Measurements from ENCODE around the gene PKP4. TPM values are rescaled to one million over a fixed set of nuclear protein-coding genes. Genes with fewer than 3 reads are reported as not detected.

Gene PKP4
- total RNA-seq, 1 experiment from 2014 or later: 67.7 TPM

DNA sequence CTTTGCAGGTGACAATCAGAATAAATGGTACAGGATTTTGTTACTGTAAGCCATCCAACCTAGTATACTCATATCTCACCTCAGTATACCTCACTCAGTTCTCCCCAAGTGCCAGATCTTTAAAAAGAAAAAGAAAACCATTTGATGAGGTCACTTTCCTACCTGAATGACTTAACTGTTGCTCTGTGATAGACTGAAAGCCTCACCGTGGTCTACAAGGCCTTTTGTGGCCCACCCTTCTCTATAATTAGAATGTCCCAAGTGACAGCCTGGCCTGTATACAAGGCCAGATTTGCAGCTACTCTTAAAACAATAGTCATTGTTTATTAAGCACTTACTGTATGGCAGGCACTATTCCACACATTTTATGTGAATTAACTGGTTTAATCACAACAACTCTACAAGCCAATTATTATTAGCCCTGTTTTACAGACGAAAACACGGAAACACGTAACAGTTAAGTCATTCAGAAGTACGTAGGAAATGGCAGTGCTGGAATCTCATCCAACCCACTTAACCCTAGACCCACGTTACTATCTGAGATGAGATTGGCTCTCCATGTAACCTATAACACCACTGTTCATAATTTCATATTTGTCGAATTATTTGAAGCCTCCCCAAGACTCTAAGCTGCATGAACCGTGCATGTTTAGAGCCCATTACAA lies 28.3 kb downstream of the PKP4 start:
- no peaks in the 10 kb centered on the region for H3K27me3 ChIP-seq (replicated peaks; ENCODE audit: insufficient read depth, low read depth, low read length, poor library complexity)
- no peak overlapping the region for H3K27ac ChIP-seq (ENCODE audit: low read depth, low read length, poor library complexity, severe bottlenecking)
- peaks cover 58% of the 10 kb centered on the region for H3K4me1 ChIP-seq (ENCODE audit: insufficient read depth, low read length, poor library complexity, severe bottlenecking)
- BruUV-seq (replicated peaks): no TSS peak
- TF ChIP-seq EZH2 (IDR thresholded peaks at IDR 0.05; ENCODE audit: borderline replicate concordance, low read depth, low read length, poor library complexity, severe bottlenecking): no peak
- TF ChIP-seq, protein P1, sequence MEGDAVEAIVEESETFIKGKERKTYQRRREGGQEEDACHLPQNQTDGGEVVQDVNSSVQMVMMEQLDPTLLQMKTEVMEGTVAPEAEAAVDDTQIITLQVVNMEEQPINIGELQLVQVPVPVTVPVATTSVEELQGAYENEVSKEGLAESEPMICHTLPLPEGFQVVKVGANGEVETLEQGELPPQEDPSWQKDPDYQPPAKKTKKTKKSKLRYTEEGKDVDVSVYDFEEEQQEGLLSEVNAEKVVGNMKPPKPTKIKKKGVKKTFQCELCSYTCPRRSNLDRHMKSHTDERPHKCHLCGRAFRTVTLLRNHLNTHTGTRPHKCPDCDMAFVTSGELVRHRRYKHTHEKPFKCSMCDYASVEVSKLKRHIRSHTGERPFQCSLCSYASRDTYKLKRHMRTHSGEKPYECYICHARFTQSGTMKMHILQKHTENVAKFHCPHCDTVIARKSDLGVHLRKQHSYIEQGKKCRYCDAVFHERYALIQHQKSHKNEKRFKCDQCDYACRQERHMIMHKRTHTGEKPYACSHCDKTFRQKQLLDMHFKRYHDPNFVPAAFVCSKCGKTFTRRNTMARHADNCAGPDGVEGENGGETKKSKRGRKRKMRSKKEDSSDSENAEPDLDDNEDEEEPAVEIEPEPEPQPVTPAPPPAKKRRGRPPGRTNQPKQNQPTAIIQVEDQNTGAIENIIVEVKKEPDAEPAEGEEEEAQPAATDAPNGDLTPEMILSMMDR (conservative IDR thresholded peaks at IDR 0.05; ENCODE audit: low read depth, low read length): no peak
- H3K36me3 ChIP-seq (ENCODE audit: insufficient read depth, low read length, poor library complexity, severe bottlenecking): no peaks in the 10 kb centered on the region
- DNase-seq (ENCODE audit: low spot score): no peak
- no peak overlapping the region for H3K4me3 ChIP-seq (ENCODE audit: low read depth, low read length, poor library complexity, severe bottlenecking)
- intact Hi-C loops (cut with micrococcal nuclease; ENCODE audit: unreplicated experiment): no loop called here
- POLR2A ChIA-PET (ENCODE audit: low non-redundant PET): interaction anchor here (0.6 kb wide), 1 partner anchor 338 kb away, joined by 4 read pairs; no protein-coding TSS in a partner anchor
- no peaks in the 10 kb centered on the region for H3K9me3 ChIP-seq (ENCODE audit: low read depth, low read length, poor library complexity, severe bottlenecking)
- CTCF ChIA-PET: no interaction called here

DNA sequence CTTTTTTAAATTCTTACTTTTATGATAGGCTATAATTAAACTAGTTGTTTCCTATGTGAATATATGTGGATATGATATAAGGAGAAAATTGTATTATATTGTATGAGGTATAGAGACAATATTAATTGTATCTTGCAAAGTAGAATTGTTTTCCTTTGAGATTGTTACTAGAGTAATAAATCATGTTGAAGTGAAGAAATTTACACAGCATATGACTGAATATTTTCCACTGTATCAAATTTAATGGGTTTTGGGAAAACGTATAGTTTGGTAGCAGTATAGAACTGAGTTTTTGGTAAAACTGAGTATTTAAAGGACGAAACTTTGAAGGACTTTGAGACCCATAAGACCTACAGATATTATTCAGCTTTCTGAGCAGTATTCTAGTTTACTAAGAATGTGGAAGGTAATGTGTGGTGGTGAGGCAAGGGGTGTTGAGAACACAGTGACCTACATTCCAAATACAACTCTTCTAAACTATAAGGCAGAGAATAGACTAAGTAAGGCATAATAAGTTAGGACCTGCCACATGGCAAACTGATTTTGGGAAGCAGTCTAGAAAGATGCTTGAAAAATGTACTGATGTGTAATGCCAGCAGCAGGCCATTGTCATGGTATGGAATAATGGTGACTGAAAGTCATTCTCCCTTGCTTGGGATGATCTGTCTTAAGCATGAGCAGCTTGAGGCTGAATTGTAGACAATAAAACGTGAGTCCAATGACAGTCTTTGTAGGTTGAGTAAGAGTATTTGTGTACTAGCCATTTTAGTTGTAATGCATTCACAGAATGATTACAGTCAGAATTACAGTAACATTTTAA lies 29.6 kb downstream of the PKP4 start:
- Histone ChIP-seq H3K4me3 (ENCODE audit: low read depth, low read length, poor library complexity, severe bottlenecking) (no peak overlapping the region), H3K36me3 (ENCODE audit: insufficient read depth, low read length, poor library complexity, severe bottlenecking) (no peaks in the 10 kb centered on the region), H3K4me1 (ENCODE audit: insufficient read depth, low read length, poor library complexity, severe bottlenecking) (peaks cover 69% of the 10 kb centered on the region), H3K27me3 (replicated peaks; ENCODE audit: insufficient read depth, low read depth, low read length, poor library complexity) (no peaks in the 10 kb centered on the region), H3K9me3 (ENCODE audit: low read depth, low read length, poor library complexity, severe bottlenecking) (no peaks in the 10 kb centered on the region), H3K27ac (ENCODE audit: low read depth, low read length, poor library complexity, severe bottlenecking) (no peak overlapping the region)
- ChIA-PET CTCF (no interaction called here), POLR2A (ENCODE audit: low non-redundant PET) (no interaction called here)
- no peak for DNase-seq (ENCODE audit: low spot score)
- no peak for TF ChIP-seq EZH2 (IDR thresholded peaks at IDR 0.05; ENCODE audit: borderline replicate concordance, low read depth, low read length, poor library complexity, severe bottlenecking)
- TF ChIP-seq, protein P1 (conservative IDR thresholded peaks at IDR 0.05; ENCODE audit: low read depth, low read length): no peak
- intact Hi-C loops (cut with micrococcal nuclease; ENCODE audit: unreplicated experiment): no loop called here
- no TSS peak for BruUV-seq (replicated peaks)

DNA sequence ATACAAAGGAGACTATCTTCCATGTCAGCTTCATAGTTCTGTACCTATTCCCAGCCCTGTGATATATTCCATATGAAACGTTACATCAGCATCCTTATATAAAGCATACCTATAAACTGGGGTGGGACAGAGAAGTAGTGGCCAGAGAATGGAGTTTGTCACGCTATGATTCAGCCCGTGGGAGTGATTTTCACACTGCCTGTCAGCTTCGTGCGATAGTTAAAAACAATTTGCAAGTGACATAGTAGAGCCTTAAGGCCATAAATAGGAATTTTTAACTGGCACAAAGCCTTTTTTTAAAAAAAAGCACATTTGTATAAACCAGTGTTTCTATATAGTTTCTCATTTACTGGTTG lies 30.2 kb downstream of the PKP4 start:
- TF ChIP-seq, protein P1 (conservative IDR thresholded peaks at IDR 0.05; ENCODE audit: low read depth, low read length): no peak
- TF ChIP-seq EZH2 (IDR thresholded peaks at IDR 0.05; ENCODE audit: borderline replicate concordance, low read depth, low read length, poor library complexity, severe bottlenecking): no peak
- no peaks in the 10 kb centered on the region for H3K27me3 ChIP-seq (replicated peaks; ENCODE audit: insufficient read depth, low read depth, low read length, poor library complexity)
- no peak for DNase-seq (ENCODE audit: low spot score)
- intact Hi-C loops (cut with micrococcal nuclease; ENCODE audit: unreplicated experiment): no loop called here
- H3K4me1 ChIP-seq (ENCODE audit: insufficient read depth, low read length, poor library complexity, severe bottlenecking): peaks cover 69% of the 10 kb centered on the region
- no peaks in the 10 kb centered on the region for H3K9me3 ChIP-seq (ENCODE audit: low read depth, low read length, poor library complexity, severe bottlenecking)
- ChIA-PET POLR2A (ENCODE audit: low non-redundant PET) (no interaction called here), CTCF (no interaction called here)
- H3K27ac ChIP-seq (ENCODE audit: low read depth, low read length, poor library complexity, severe bottlenecking): peak overlapping the region; percentile 30
- no peaks in the 10 kb centered on the region for H3K36me3 ChIP-seq (ENCODE audit: insufficient read depth, low read length, poor library complexity, severe bottlenecking)
- no peak overlapping the region for H3K4me3 ChIP-seq (ENCODE audit: low read depth, low read length, poor library complexity, severe bottlenecking)
- BruUV-seq (replicated peaks): no TSS peak

Measured in A673 (cell line).